ENCODE results near the gene FAM234B.
A peak's percentile ranks its signal among the peaks of the same experiment; 100 is the strongest.

Gene FAM234B

GRCh38 chr12:13044002-13044905, at the start of gene FAM234B:
Gene FAM234B (plus strand): TSS chr12:13044381. CDS start chr12:13044404, 23 bp downstream.
- DNase-seq, result peak; percentile 69 to 75

GRCh38 chr12:12995088-12995487, 49.1 kb upstream of the FAM234B start:
- DNase-seq, result no peak

- no peak for DNase-seq
Measured at GRCh38 chr12:12996209-12996608, 48.0 kb upstream of the FAM234B start.

- DNase-seq, result no peak
Measured at GRCh38 chr12:12997156-12997555, 47.0 kb upstream of the FAM234B start.

- no peak for DNase-seq
Measured at GRCh38 chr12:12997734-12998133, 46.4 kb upstream of the FAM234B start.

GRCh38 chr12:12998248-12998647, 45.9 kb upstream of the FAM234B start:
- DNase-seq, result no peak

- no peak for DNase-seq
Measured at GRCh38 chr12:12999271-12999958, 44.8 kb upstream of the FAM234B start.

- DNase-seq, result peak; percentile 96 to 98
Measured at GRCh38 chr12:12999959-13000615, 44.1 kb upstream of the FAM234B start, which contains the start of gene HEBP1. Gene HEBP1 (minus strand): TSS chr12:13000265. CDS start chr12:13000114, 151 bp downstream.

GRCh38 chr12:13000616-13000924, 43.6 kb upstream of the FAM234B start:
- no peak for DNase-seq

- DNase-seq, result peak in 1 of 2 donors; percentile 22
Measured at GRCh38 chr12:13000925-13001774, 43.0 kb upstream of the FAM234B start.

GRCh38 chr12:13001775-13002040, 42.5 kb upstream of the FAM234B start:
- DNase-seq, result no peak

- no peak for DNase-seq
Measured at GRCh38 chr12:13002301-13003097, 41.7 kb upstream of the FAM234B start.

- DNase-seq, result no peak
Measured at GRCh38 chr12:13004361-13004760, 39.8 kb upstream of the FAM234B start.

- DNase-seq, result no peak
Measured at GRCh38 chr12:13004986-13005385, 39.2 kb upstream of the FAM234B start.

- no peak for DNase-seq
Measured at GRCh38 chr12:13005649-13006048, 38.5 kb upstream of the FAM234B start.

GRCh38 chr12:13007496-13008233, 36.5 kb upstream of the FAM234B start:
- DNase-seq, result no peak

- DNase-seq, result no peak
Measured at GRCh38 chr12:13008741-13009380, 35.3 kb upstream of the FAM234B start.

GRCh38 chr12:13011098-13011497, 33.1 kb upstream of the FAM234B start:
- DNase-seq, result no peak

- no peak for DNase-seq
Measured at GRCh38 chr12:13022851-13023271, 21.3 kb upstream of the FAM234B start.

- no peak for DNase-seq
Measured at GRCh38 chr12:13023811-13024530, 20.2 kb upstream of the FAM234B start.
